Testis (tissue), 2 donors: ENCODE measurements around the gene PNN.

Experiments
- CTCF ChIP-seq, 3 experiments: fragments of 450-650 bp in 2 of 3; fragments of 200-600 bp in 1 of 3; sonication (generic) in 1 of 3; IDR thresholded peaks; one replicate each; pipeline ENCODE4 v1.5.1; 2016 to 2019; ENCODE audit warnings: antibody characterized with exemption in 3 of 3, mild to moderate bottlenecking in 2 of 3, moderate library complexity in 1 of 3
- POLR2A ChIP-seq: fragments of 450-650 bp; IDR thresholded peaks from one replicate; pipeline ENCODE4 v1.6.1; 2017; ENCODE audit warnings: antibody characterized with exemption, mild to moderate bottlenecking, moderate library complexity

- TF ChIP-seq CTCF (IDR thresholded peaks at IDR 0.05), result no peak
- TF ChIP-seq POLR2A, result no peak
These were observed 20.4 kb upstream of the PNN start for GRCh38 chr14:39154594-39155189.
